ENCODE data around the gene ATP5F1E.
"Not testable (repeated sequence)": the region's sequence is repeated elsewhere in the genome, so short reads cannot be mapped to it uniquely, and the experiment has no call there.

Gene ATP5F1E

GRCh38 chr20:58984691-58985090 lies 47.4 kb downstream of the ATP5F1E start:
- no peak for TF ChIP-seq CTCF (IDR thresholded peaks at IDR 0.05; ENCODE audit: low read depth, low read length, missing control alignments)
- no peak for DNase-seq (ENCODE audit: low read depth)
- no peak overlapping the region for H3K4me3 ChIP-seq (ENCODE audit: low read depth, low read length)

- H3K4me3 ChIP-seq (ENCODE audit: low read depth, low read length); DNase-seq (ENCODE audit: low read depth): not testable (repeated sequence)
These were observed 49.0 kb downstream of the ATP5F1E start for GRCh38 chr20:58983115-58983468.

GRCh38 chr20:58982406-58983114 lies 49.6 kb downstream of the ATP5F1E start:
- no peak for TF ChIP-seq CTCF (IDR thresholded peaks at IDR 0.05; ENCODE audit: low read depth, low read length, missing control alignments)
- H3K4me3 ChIP-seq (ENCODE audit: low read depth, low read length) = peak overlapping the region; percentile 93
- DNase-seq (ENCODE audit: low read depth) = no peak

- DNase-seq (ENCODE audit: low read depth) = no peak
- H3K4me3 ChIP-seq (ENCODE audit: low read depth, low read length) = peak overlapping the region; percentile 93
These were observed 50.3 kb downstream of the ATP5F1E start for GRCh38 chr20:58981628-58982364.

GRCh38 chr20:58980711-58981627 lies 51.2 kb downstream of the ATP5F1E start, which contains the start of gene NELFCD:
TSS of gene NELFCD (plus strand) at chr20:58981256. CDS start at chr20:58981310, 54 bp downstream.
- H3K4me3 ChIP-seq (ENCODE audit: low read depth, low read length) = peak within 1 kb of the TSS; percentile 93
- TF ChIP-seq CTCF (IDR thresholded peaks at IDR 0.05; ENCODE audit: low read depth, low read length, missing control alignments) = no peak
- no peak for DNase-seq (ENCODE audit: low read depth)

More at GRCh38 chr20:58981628-58982364, 50.3 kb downstream of the ATP5F1E start:
- TF ChIP-seq CTCF (IDR thresholded peaks at IDR 0.05; ENCODE audit: low read depth, low read length, missing control alignments) = no peak

GRCh38 chr20:58978351-58979190 lies 53.6 kb downstream of the ATP5F1E start:
- no peak for DNase-seq (ENCODE audit: low read depth)
- TF ChIP-seq CTCF (IDR thresholded peaks at IDR 0.05; ENCODE audit: low read depth, low read length, missing control alignments) = no peak
- no peak overlapping the region for H3K4me3 ChIP-seq (ENCODE audit: low read depth, low read length)

Data from GM12864 (cell line).